ENCODE measurements around the gene OXSM. TPM values are rescaled to one million over a fixed set of nuclear protein-coding genes. Genes with fewer than 3 reads are reported as not detected.

OXSM gene
- total RNA-seq, 6 experiments from 2014 or later, result 12.5 to 16.8 (median 15.6) TPM

- Histone ChIP-seq H3K36me3 (no peaks in the 10 kb centered on the region), H3K27me3 (no peaks in the 10 kb centered on the region), H3K4me3 (no peak overlapping the region), H3K9me3 (no peaks in the 10 kb centered on the region), H3K27ac (no peak overlapping the region), H3K4me1 (peaks cover 0 to 20% (median 3%) of the 10 kb centered on the region in 4 donors)
- TF ChIP-seq CTCF (IDR thresholded peaks at IDR 0.05), result no peak
- TF ChIP-seq POLR2A (IDR thresholded peaks at IDR 0.05), result no peak
- DNase-seq, result no peak
- WGBS (ENCODE audit: insufficient coverage, low coverage, low lambda C conversion rate, missing lambda C conversion rate), result 85% methylated on average over 3 of the region's 3 CpGs
- intact Hi-C loops (cut with DNase I), result no loop called here
- no peak for ATAC-seq
Observed at GRCh38 chr3:25787689-25788088, 2.2 kb upstream of the OXSM start.

GRCh38 chr3:25789209-25789595 is 688 bp upstream of the OXSM start:
- intact Hi-C loops (cut with DNase I), result no loop called here
- TF ChIP-seq CTCF (IDR thresholded peaks at IDR 0.05) (no peak), POLR2A (IDR thresholded peaks at IDR 0.05) (no peak)
- no peak for DNase-seq
- ATAC-seq, result no peak
- peaks cover 0 to 18% (median 3%) of the 10 kb centered on the region in 4 donors for H3K4me1 ChIP-seq
- H3K9me3 ChIP-seq, result no peaks in the 10 kb centered on the region
- H3K27ac ChIP-seq, result peak overlapping the region; percentile 76 to 94 (median 80)
- 14% methylated on average over 2 of the region's 2 CpGs for WGBS (ENCODE audit: insufficient coverage, low coverage, low lambda C conversion rate, missing lambda C conversion rate)
- H3K4me3 ChIP-seq, result peak overlapping the region; percentile 65 to 76 (median 68)
- H3K36me3 ChIP-seq, result peaks cover 0 to 5% (median 0%) of the 10 kb centered on the region in 4 donors
- no peaks in the 10 kb centered on the region for H3K27me3 ChIP-seq

GRCh38 chr3:25801786-25802185 is 11.9 kb downstream of the OXSM start:
- H3K27me3 ChIP-seq, result no peaks in the 10 kb centered on the region
- 82% methylated on average over 3 of the region's 3 CpGs for WGBS (ENCODE audit: insufficient coverage, low coverage, low lambda C conversion rate, missing lambda C conversion rate)
- no peaks in the 10 kb centered on the region for H3K4me1 ChIP-seq
- no peak for DNase-seq
- H3K27ac ChIP-seq, result no peak overlapping the region
- no peak for ATAC-seq
- H3K4me3 ChIP-seq, result no peak overlapping the region
- H3K9me3 ChIP-seq, result no peaks in the 10 kb centered on the region
- TF ChIP-seq POLR2A (IDR thresholded peaks at IDR 0.05), result no peak
- TF ChIP-seq CTCF (IDR thresholded peaks at IDR 0.05), result no peak
- H3K36me3 ChIP-seq, result no peaks in the 10 kb centered on the region
- intact Hi-C loops (cut with DNase I), result no loop called here

GRCh38 chr3:25803833-25804232 is 13.9 kb downstream of the OXSM start:
- Histone ChIP-seq H3K4me1 (no peaks in the 10 kb centered on the region), H3K9me3 (no peaks in the 10 kb centered on the region), H3K27me3 (no peaks in the 10 kb centered on the region), H3K4me3 (no peak overlapping the region), H3K36me3 (no peaks in the 10 kb centered on the region), H3K27ac (no peak overlapping the region)
- ATAC-seq (no peak), DNase-seq (no peak)
- 83% methylated on average over 2 of the region's 2 CpGs for WGBS (ENCODE audit: insufficient coverage, low coverage, low lambda C conversion rate, missing lambda C conversion rate)
- intact Hi-C loops (cut with DNase I), result no loop called here
- no peak for TF ChIP-seq CTCF (IDR thresholded peaks at IDR 0.05)
- TF ChIP-seq POLR2A (IDR thresholded peaks at IDR 0.05), result no peak

- Histone ChIP-seq H3K4me3 (no peak overlapping the region), H3K4me1 (no peaks in the 10 kb centered on the region), H3K9me3 (no peaks in the 10 kb centered on the region), H3K27me3 (no peaks in the 10 kb centered on the region), H3K27ac (no peak overlapping the region), H3K36me3 (no peaks in the 10 kb centered on the region)
- DNase-seq (no peak), ATAC-seq (no peak)
- TF ChIP-seq CTCF (IDR thresholded peaks at IDR 0.05), result no peak
- TF ChIP-seq POLR2A (IDR thresholded peaks at IDR 0.05), result no peak
- 80% methylated on average over 1 of the region's 1 CpG for WGBS (ENCODE audit: insufficient coverage, low coverage, low lambda C conversion rate, missing lambda C conversion rate)
- intact Hi-C loops (cut with DNase I), result no loop called here
Observed at GRCh38 chr3:25804676-25805075, 14.8 kb downstream of the OXSM start.

Data from right lobe of liver (tissue), 6 donors.